HG02798 (cell line): ENCODE measurements around the gene BICDL1.

Source experiments
- ATAC-seq: cut with Tn5 transposase; IDR thresholded peaks from one replicate; pipeline ENCODE4 v1.9.1; 2021; ENCODE audit warnings: mild to moderate bottlenecking; ENCODE audit not compliant: unreplicated experiment, poor library complexity

Gene BICDL1

DNA sequence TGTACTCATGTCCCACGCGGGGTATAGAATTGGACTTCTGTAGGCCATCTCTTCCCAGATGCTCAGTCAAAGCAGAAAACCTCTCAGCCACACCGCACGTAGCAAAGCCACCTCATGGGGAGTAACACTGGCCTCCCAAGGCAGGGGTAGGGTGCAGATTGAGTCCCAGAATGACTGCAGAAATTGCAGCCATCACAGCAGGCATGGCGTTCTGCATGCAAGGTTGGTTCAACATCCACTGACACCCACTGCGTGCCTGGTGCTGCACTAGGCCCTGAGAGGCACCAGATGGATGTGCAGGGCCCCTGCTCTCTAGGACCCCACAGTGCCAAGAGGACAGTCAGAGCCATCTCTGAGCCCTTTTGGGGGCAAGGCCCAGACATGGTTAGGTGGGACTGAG lies 87.6 kb downstream of the BICDL1 start:
- no peak for ATAC-seq

GRCh38 chr12:120077260-120077659 lies 88.2 kb downstream of the BICDL1 start:
- no peak for ATAC-seq

GRCh38 chr12:120078868-120079267 lies 89.8 kb downstream of the BICDL1 start:
- no peak for ATAC-seq

DNA sequence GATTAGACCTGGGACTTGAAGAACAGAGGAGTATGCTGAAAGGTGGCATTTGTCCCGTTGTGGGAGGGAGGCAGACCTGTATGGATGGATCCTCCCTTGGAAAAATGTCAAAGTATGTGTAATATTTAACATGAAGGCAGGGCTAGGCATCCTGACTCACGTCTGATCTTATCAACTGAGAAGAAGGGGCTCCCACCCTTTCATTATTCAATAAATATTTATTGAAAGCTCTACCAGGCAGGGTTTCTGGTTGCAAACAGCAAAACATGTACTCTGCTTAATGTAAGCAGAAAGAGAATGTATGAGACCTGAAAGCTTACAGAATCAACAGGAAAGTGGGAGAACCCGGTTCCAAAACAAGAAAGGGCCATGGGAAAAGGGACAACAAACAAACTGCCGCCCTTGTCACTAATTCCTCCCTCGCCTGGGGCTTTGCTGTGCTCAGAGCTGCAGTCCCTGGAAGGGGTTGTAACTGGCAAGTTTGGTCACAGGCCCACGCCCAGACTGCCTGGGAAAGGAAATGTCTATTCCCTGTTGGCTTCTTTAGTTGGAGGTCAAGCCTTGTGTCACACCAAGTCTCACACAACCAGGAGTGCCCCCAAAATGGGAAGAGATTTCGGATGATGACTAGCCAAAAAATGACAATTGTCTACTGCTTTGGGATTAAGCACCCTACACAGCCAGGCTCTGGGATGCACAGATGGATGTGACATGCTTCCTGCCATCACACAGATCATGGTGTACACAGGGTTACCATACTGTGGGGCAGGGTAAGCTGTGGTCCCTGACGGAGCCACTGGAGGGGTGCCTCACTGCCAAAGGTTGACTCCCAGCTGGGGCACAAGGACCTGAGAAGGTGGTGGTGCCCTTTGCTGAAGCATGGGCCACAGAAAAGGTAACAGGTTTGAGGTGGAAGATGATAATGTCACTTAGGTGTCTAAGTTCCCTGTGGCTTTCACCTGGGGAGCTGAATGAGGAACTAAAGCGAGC lies 90.7 kb downstream of the BICDL1 start:
- ATAC-seq, result no peak

DNA sequence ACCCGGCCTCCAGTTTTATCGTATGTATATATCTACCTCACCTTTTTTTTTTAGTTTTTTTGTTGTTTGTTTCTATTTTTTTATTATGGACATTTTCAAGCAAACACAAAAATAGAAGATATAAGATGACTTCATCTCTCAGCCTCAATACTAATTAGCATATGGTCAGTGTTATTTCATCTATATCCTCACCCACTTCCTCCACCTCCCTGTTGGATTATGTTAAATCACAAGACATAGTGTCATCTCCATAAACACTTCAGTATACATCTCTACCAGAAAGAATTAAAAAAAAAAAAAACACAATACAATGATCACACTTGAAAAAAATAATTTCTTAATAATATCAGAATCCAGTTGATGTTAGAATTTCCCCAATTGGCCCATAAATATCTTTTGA lies 92.6 kb downstream of the BICDL1 start:
- ATAC-seq, result no peak

GRCh38 chr12:120085920-120086645 lies 97.0 kb downstream of the BICDL1 start:
- no peak for ATAC-seq

DNA sequence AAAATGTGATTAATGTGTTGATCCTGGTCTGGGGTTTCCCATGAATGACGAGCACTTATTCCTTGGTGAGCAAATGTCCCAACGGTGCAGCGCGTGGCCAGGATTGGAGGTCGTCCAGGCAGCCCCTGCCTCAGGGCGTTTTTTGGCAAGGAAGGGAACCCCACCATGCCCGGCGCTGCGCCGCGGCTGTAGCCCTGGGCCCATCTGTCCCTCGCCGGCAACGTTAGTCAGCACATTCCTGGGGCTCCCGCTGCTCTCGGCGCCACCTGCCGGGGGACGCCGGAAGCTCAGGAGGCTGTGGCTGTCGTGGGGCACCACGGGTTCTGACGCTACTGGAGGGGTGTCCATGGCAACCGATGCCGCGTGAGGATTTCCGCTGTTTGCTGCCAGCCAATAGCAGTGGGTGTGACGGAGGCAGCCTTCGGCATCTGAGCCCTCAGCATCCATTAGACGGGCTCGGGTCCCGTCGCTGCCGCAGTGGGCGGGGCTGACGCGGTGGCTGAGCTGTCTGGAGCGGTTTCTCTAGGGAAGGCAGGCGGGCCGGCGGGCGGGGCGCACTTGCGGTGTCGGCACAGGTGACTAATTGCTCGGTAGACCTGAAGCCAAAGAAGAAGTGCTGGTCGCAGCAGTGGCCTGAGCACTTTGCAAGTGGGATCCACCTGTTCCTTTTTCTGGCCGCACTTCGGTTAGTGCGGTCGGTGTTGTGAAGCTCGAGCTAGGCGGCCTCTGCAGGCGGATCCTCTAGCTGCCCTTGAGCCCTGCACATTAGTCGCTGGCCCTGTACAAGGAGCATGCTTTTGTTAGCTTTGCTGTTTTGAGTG lies 98.0 kb downstream of the BICDL1 start:
- ATAC-seq, result peak; percentile 98

GRCh38 chr12:120089105-120089504 lies 100.1 kb downstream of the BICDL1 start:
- no peak for ATAC-seq

DNA sequence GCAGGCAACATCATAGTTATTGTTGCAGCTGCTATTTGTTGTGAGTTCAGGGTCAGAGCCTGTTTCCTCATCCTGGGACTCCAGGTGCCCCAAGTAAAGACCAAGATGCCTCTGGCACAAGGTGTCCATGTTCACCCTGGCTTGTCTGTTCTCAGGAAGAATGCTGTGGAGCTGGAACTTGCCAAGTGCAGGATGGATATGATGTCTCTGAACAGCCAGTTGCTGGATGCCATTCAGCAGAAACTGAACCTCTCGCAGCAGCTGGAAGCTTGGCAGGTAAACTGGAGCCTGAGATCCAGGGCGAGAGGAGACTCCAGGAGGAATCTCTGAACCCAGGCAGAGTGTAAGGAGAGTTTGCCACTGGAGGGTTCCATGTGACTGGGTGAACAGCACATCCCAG lies 100.8 kb downstream of the BICDL1 start:
- no peak for ATAC-seq

GRCh38 chr12:120090206-120090605 lies 101.2 kb downstream of the BICDL1 start:
- no peak for ATAC-seq

GRCh38 chr12:120090626-120091295 lies 101.7 kb downstream of the BICDL1 start:
- ATAC-seq, result no peak

GRCh38 chr12:120091371-120092090 lies 102.5 kb downstream of the BICDL1 start:
- ATAC-seq, result no peak

- no peak for ATAC-seq
Measured at GRCh38 chr12:120092551-120093335, 103.7 kb downstream of the BICDL1 start.

DNA sequence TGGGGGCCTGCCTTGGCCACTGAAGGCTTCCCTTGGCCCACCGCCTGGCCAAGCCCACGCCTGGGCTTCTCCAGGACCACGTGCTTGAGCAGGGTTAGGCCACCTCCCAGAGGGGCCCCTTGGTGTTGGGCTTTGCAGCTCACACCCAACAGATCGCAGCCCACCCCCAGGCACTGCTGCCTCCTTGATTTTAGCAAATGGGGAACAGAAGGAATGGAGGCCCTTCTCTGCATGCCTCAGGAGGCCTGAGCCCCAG lies 104.2 kb downstream of the BICDL1 start:
- ATAC-seq, result no peak

- no peak for ATAC-seq
Measured at GRCh38 chr12:120093592-120094355, 104.7 kb downstream of the BICDL1 start.

GRCh38 chr12:120094485-120094884 lies 105.4 kb downstream of the BICDL1 start:
- no peak for ATAC-seq

DNA sequence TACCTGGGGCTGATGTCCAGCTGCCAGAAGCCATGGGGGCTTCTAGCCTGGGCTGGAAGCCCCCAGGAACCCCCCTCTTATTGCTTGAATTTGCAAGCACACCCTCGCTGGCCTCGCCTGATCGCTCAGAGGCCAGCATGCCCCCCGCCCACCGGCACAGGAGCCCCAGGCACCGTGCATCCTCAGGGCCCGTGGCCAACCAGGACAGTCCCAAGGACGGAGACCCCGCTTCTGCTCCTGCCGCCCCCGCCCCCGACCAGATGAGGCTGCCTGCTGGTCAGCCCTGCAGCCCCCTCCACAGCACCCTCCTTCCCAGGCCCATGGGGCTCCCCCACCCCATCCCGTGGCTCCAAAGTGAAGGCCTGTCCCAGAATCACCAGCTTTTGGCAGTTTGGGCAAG lies 106.3 kb downstream of the BICDL1 start:
- no peak for ATAC-seq

DNA sequence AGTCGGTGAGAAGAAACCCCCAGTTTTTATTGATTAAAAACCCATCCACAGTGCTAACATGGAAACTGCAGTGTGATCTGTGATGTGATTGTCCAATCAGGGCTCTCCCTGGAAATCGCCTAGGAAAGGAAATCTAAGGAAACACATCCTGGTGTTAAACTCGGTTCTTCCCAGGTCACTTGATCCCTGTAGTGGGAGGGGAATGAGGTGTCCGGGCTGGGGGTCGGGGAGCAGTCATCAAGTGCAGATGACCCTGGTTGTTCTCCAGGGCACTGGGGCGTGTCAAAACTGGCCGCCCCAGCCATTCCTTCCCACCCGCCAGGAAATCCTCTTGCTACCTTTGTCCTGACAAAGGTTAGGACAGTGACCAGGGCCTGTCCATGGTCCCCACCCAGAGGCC lies 106.7 kb downstream of the BICDL1 start:
- no peak for ATAC-seq
